ENCODE data around the gene LPIN3. TPM values are rescaled to one million over a fixed set of nuclear protein-coding genes. Genes with fewer than 3 reads are reported as not detected.

Gene LPIN3
- total and polyA plus RNA-seq, 2 of the 8 experiments (the other 6 are each of a cell fraction or from before 2014, with no cell fraction given), result 3.7 to 3.9 TPM

- H3K4me2 ChIP-seq (ENCODE audit: insufficient read depth in 1 of 2, low read depth in 2 of 2, low read length in 2 of 2), result no peak overlapping the region
- no peaks in the 10 kb centered on the region for H3K4me1 ChIP-seq (replicated peaks in 1 of 4; ENCODE audit: control insufficient read depth in 3 of 4, insufficient read depth in 4 of 4, low read length in 3 of 4)
- no peaks in the 10 kb centered on the region for H3K9me3 ChIP-seq (ENCODE audit: insufficient read depth in 2 of 2, low read depth in 1 of 2, low read length in 1 of 2)
- H2AFZ ChIP-seq (ENCODE audit: low read length), result no peak overlapping the region
- H3K56ac ChIP-seq (replicated peaks; ENCODE audit: insufficient read length, low read depth, low read length), result no peak overlapping the region
- H2BK5ac ChIP-seq (ENCODE audit: low read depth, low read length), result no peak overlapping the region
- POLR2A ChIA-PET (ENCODE audit: partially characterized antibody), result interaction anchor here (1.4 kb wide), 1 partner anchor 36 kb away, joined by 3 read pairs; no protein-coding TSS in a partner anchor
- H3K79me1 ChIP-seq (ENCODE audit: low read depth, low read length), result no peaks in the 10 kb centered on the region
- DNase-seq (ENCODE audit: low read depth in 1 of 2, low spot score in 2 of 2) (no peak), FAIRE-seq (no peak)
- CTCF ChIA-PET (ENCODE audit: partially characterized antibody), result interaction anchor here (0.6 to 1.8 kb wide), 6 partner anchors 9 to 127 kb away, joined by 3 to 6 read pairs (median 3); partner anchors contain the start of gene LPIN3
- no peak overlapping the region for H2BK12ac ChIP-seq (ENCODE audit: low read depth, low read length)
- H3K79me2 ChIP-seq (ENCODE audit: control insufficient read depth in 1 of 2, insufficient read depth in 2 of 2, low read length in 2 of 2), result no peaks in the 10 kb centered on the region
- H3K23me2 ChIP-seq (ENCODE audit: low read depth, low read length), result no peaks in the 10 kb centered on the region
- no peak overlapping the region for H3K27ac ChIP-seq (ENCODE audit: low read depth, low read length)
- H3K4ac ChIP-seq (replicated peaks; ENCODE audit: insufficient read length, low read depth, low read length), result no peak overlapping the region
- H4K8ac ChIP-seq (ENCODE audit: extremely low read depth, insufficient read depth, low read length), result no peak overlapping the region
- no peak overlapping the region for H3K14ac ChIP-seq (ENCODE audit: insufficient read length)
- no peak overlapping the region for H3K9ac ChIP-seq (replicated peaks in 1 of 4; ENCODE audit: extremely low read depth in 1 of 4, low read depth in 3 of 4, low read length in 3 of 4)
- H4K91ac ChIP-seq (replicated peaks; ENCODE audit: insufficient read length, low read length), result no peak overlapping the region
- H3K36me3 ChIP-seq (ENCODE audit: control insufficient read depth in 2 of 4, insufficient read depth in 4 of 4, low read length in 3 of 4), result no peaks in the 10 kb centered on the region
- H2BK15ac ChIP-seq (ENCODE audit: low read length), result no peak overlapping the region
- no peak overlapping the region for H3K18ac ChIP-seq (ENCODE audit: extremely low read depth, low read length)
- no peak overlapping the region for H3K4me3 ChIP-seq (ENCODE audit: extremely low read depth in 1 of 4, insufficient read depth in 2 of 4, low read depth in 3 of 4, low read length in 4 of 4)
- H4K5ac ChIP-seq (ENCODE audit: insufficient read length, low read depth, low read length), result no peak overlapping the region
- H2BK120ac ChIP-seq (replicated peaks; ENCODE audit: low read depth, low read length), result no peak overlapping the region
- peaks cover 0 to 3% of the 10 kb centered on the region in 2 experiments for H4K20me1 ChIP-seq (replicated peaks in 1 of 2; ENCODE audit: control insufficient read depth in 1 of 2, insufficient read depth in 2 of 2, low read length in 2 of 2)
- peaks cover 0 to 2% (median 2%) of the 10 kb centered on the region in 4 experiments; a peak in 3 of 7 replicates for H3K27me3 ChIP-seq (replicated peaks in 1 of 4; ENCODE audit: control insufficient read depth in 3 of 4, extremely low read depth in 1 of 4, insufficient read depth in 3 of 4, low read length in 3 of 4)
- 93% methylated on average over 9 of the region's 9 CpGs; no CpG with 5 or more reads in 1 of the 2 experiments for WGBS, 2 experiments (ENCODE audit: extremely low coverage in 1 of 2, insufficient coverage in 1 of 2, insufficient read length in 1 of 2, insufficient replicate concordance in 2 of 2, low coverage in 1 of 2, low lambda C conversion rate in 2 of 2, missing lambda C conversion rate in 1 of 2)
- H2BK20ac ChIP-seq (ENCODE audit: low read length), result no peak overlapping the region
- H3K23ac ChIP-seq (ENCODE audit: insufficient read length), result no peak overlapping the region
- H2AK5ac ChIP-seq (ENCODE audit: low read depth, low read length), result no peak overlapping the region
- TF ChIP-seq POLR2A (IDR thresholded peaks at IDR 0.05; ENCODE audit: control extremely low read depth in 1 of 2, low read depth in 2 of 2, low read length in 2 of 2) (no peak), CHD1 (IDR thresholded peaks at IDR 0.05; ENCODE audit: low read depth, low read length) (no peak), RNF2 (IDR thresholded peaks at IDR 0.05; ENCODE audit: borderline replicate concordance, low read depth, low read length, missing control alignments, poor library complexity, severe bottlenecking) (no peak), CBX8 (IDR thresholded peaks at IDR 0.05; ENCODE audit: borderline replicate concordance, low read depth, low read length) (no peak), E2F6 (IDR thresholded peaks at IDR 0.05) (no peak), BRCA1 (IDR thresholded peaks at IDR 0.05; ENCODE audit: low read depth, low read length) (no peak), GTF2F1 (IDR thresholded peaks at IDR 0.05; ENCODE audit: borderline replicate concordance, low read depth, low read length) (no peak), KDM1A (IDR thresholded peaks at IDR 0.05; ENCODE audit: borderline replicate concordance, low read length) (no peak), TAF7 (optimal IDR thresholded peaks at IDR 0.05; ENCODE audit: borderline replicate concordance, low read depth, low read length) (no peak), JUND (IDR thresholded peaks at IDR 0.05; ENCODE audit: low read length) (no peak)
Observed at GRCh38 chr20:41359541-41360011, 19.0 kb downstream of the LPIN3 start.

Data from H1 (cell line).